Measurements from ENCODE around the gene C1orf185. TPM values are rescaled to one million over a fixed set of nuclear protein-coding genes. Genes with fewer than 3 reads are reported as not detected.
"Not testable (repeated sequence)": the region's sequence is repeated elsewhere in the genome, so short reads cannot be mapped to it uniquely, and the experiment has no call there.

The C1orf185 gene
- total RNA-seq, 1 experiment from 2014 or later: not detected

GRCh38 chr1:51162560-51162959 lies 60.5 kb downstream of the C1orf185 start:
- not testable (repeated sequence) for H3K36me3 ChIP-seq (replicated peaks; ENCODE audit: control insufficient read depth, insufficient read depth, low read length); H3K4me3 ChIP-seq (ENCODE audit: insufficient read depth, low read depth, low read length); H3K27me3 ChIP-seq (ENCODE audit: control insufficient read depth, insufficient read depth, low read length); DNase-seq

GRCh38 chr1:51165540-51165939 lies 63.5 kb downstream of the C1orf185 start:
- no peaks in the 10 kb centered on the region for H3K27me3 ChIP-seq (ENCODE audit: control insufficient read depth, insufficient read depth, low read length)
- no peaks in the 10 kb centered on the region for H3K36me3 ChIP-seq (replicated peaks; ENCODE audit: control insufficient read depth, insufficient read depth, low read length)
- H3K4me3 ChIP-seq (ENCODE audit: insufficient read depth, low read depth, low read length): no peak overlapping the region
- no peak for DNase-seq

GRCh38 chr1:51168266-51168845 lies 66.3 kb downstream of the C1orf185 start:
- Histone ChIP-seq H3K36me3 (replicated peaks; ENCODE audit: control insufficient read depth, insufficient read depth, low read length) (no peaks in the 10 kb centered on the region), H3K4me3 (ENCODE audit: insufficient read depth, low read depth, low read length) (no peak overlapping the region), H3K27me3 (ENCODE audit: control insufficient read depth, insufficient read depth, low read length) (no peaks in the 10 kb centered on the region)
- DNase-seq: no peak

GRCh38 chr1:51168936-51169335 lies 66.9 kb downstream of the C1orf185 start:
- Histone ChIP-seq H3K36me3 (replicated peaks; ENCODE audit: control insufficient read depth, insufficient read depth, low read length) (no peaks in the 10 kb centered on the region), H3K4me3 (ENCODE audit: insufficient read depth, low read depth, low read length) (no peak overlapping the region), H3K27me3 (ENCODE audit: control insufficient read depth, insufficient read depth, low read length) (no peaks in the 10 kb centered on the region)
- no peak for DNase-seq

- Histone ChIP-seq H3K36me3 (replicated peaks; ENCODE audit: control insufficient read depth, insufficient read depth, low read length) (no peaks in the 10 kb centered on the region), H3K4me3 (ENCODE audit: insufficient read depth, low read depth, low read length) (no peak overlapping the region), H3K27me3 (ENCODE audit: control insufficient read depth, insufficient read depth, low read length) (no peaks in the 10 kb centered on the region)
- DNase-seq: no peak
Observed at GRCh38 chr1:51170342-51170741, 68.3 kb downstream of the C1orf185 start.

GRCh38 chr1:51172811-51173210 lies 70.8 kb downstream of the C1orf185 start:
- H3K36me3 ChIP-seq (replicated peaks; ENCODE audit: control insufficient read depth, insufficient read depth, low read length): no peaks in the 10 kb centered on the region

GRCh38 chr1:51175278-51175677 lies 73.2 kb downstream of the C1orf185 start:
- Histone ChIP-seq H3K27me3 (ENCODE audit: control insufficient read depth, insufficient read depth, low read length) (no peaks in the 10 kb centered on the region), H3K4me3 (ENCODE audit: insufficient read depth, low read depth, low read length) (no peak overlapping the region), H3K36me3 (replicated peaks; ENCODE audit: control insufficient read depth, insufficient read depth, low read length) (no peaks in the 10 kb centered on the region)
- DNase-seq: no peak

More at GRCh38 chr1:51172811-51173210, 70.8 kb downstream of the C1orf185 start:
- no peak for DNase-seq
- H3K27me3 ChIP-seq (ENCODE audit: control insufficient read depth, insufficient read depth, low read length): no peaks in the 10 kb centered on the region
- H3K4me3 ChIP-seq (ENCODE audit: insufficient read depth, low read depth, low read length): no peak overlapping the region

- DNase-seq; H3K36me3 ChIP-seq (replicated peaks; ENCODE audit: control insufficient read depth, insufficient read depth, low read length); H3K27me3 ChIP-seq (ENCODE audit: control insufficient read depth, insufficient read depth, low read length); H3K4me3 ChIP-seq (ENCODE audit: insufficient read depth, low read depth, low read length): not testable (repeated sequence)
Observed at GRCh38 chr1:51177988-51178387, 76.0 kb downstream of the C1orf185 start.

- DNase-seq: no peak
- no peaks in the 10 kb centered on the region for H3K27me3 ChIP-seq (ENCODE audit: control insufficient read depth, insufficient read depth, low read length)
Observed at GRCh38 chr1:51188230-51188629, 86.2 kb downstream of the C1orf185 start.

GRCh38 chr1:51189421-51190073 lies 87.5 kb downstream of the C1orf185 start:
- peak; percentile 61 for DNase-seq
- H3K36me3 ChIP-seq (replicated peaks; ENCODE audit: control insufficient read depth, insufficient read depth, low read length): no peaks in the 10 kb centered on the region
- no peaks in the 10 kb centered on the region for H3K27me3 ChIP-seq (ENCODE audit: control insufficient read depth, insufficient read depth, low read length)
- H3K4me3 ChIP-seq (ENCODE audit: insufficient read depth, low read depth, low read length): no peak overlapping the region

More at GRCh38 chr1:51188230-51188629, 86.2 kb downstream of the C1orf185 start:
- no peaks in the 10 kb centered on the region for H3K36me3 ChIP-seq (replicated peaks; ENCODE audit: control insufficient read depth, insufficient read depth, low read length)
- no peak overlapping the region for H3K4me3 ChIP-seq (ENCODE audit: insufficient read depth, low read depth, low read length)

GRCh38 chr1:51190961-51191360 lies 88.9 kb downstream of the C1orf185 start:
- Histone ChIP-seq H3K4me3 (ENCODE audit: insufficient read depth, low read depth, low read length) (no peak overlapping the region), H3K27me3 (ENCODE audit: control insufficient read depth, insufficient read depth, low read length) (no peaks in the 10 kb centered on the region), H3K36me3 (replicated peaks; ENCODE audit: control insufficient read depth, insufficient read depth, low read length) (no peaks in the 10 kb centered on the region)
- DNase-seq: no peak

- peak; percentile 51 for DNase-seq
- H3K27me3 ChIP-seq (ENCODE audit: control insufficient read depth, insufficient read depth, low read length): no peaks in the 10 kb centered on the region
- H3K36me3 ChIP-seq (replicated peaks; ENCODE audit: control insufficient read depth, insufficient read depth, low read length): no peaks in the 10 kb centered on the region
- H3K4me3 ChIP-seq (ENCODE audit: insufficient read depth, low read depth, low read length): no peak overlapping the region
Observed at GRCh38 chr1:51192213-51192843, 90.3 kb downstream of the C1orf185 start.

GRCh38 chr1:51193564-51193963 lies 91.5 kb downstream of the C1orf185 start:
- Histone ChIP-seq H3K27me3 (ENCODE audit: control insufficient read depth, insufficient read depth, low read length) (no peaks in the 10 kb centered on the region), H3K36me3 (replicated peaks; ENCODE audit: control insufficient read depth, insufficient read depth, low read length) (no peaks in the 10 kb centered on the region), H3K4me3 (ENCODE audit: insufficient read depth, low read depth, low read length) (no peak overlapping the region)
- no peak for DNase-seq

Measured in H7 (cell line).